ENCODE results near the gene MYH7. TPM values are rescaled to one million over a fixed set of nuclear protein-coding genes. Genes with fewer than 3 reads are reported as not detected.

Gene MYH7
- total and polyA plus RNA-seq, 4 donors = 0.02 to 0.42 (median 0.04) TPM

DNA sequence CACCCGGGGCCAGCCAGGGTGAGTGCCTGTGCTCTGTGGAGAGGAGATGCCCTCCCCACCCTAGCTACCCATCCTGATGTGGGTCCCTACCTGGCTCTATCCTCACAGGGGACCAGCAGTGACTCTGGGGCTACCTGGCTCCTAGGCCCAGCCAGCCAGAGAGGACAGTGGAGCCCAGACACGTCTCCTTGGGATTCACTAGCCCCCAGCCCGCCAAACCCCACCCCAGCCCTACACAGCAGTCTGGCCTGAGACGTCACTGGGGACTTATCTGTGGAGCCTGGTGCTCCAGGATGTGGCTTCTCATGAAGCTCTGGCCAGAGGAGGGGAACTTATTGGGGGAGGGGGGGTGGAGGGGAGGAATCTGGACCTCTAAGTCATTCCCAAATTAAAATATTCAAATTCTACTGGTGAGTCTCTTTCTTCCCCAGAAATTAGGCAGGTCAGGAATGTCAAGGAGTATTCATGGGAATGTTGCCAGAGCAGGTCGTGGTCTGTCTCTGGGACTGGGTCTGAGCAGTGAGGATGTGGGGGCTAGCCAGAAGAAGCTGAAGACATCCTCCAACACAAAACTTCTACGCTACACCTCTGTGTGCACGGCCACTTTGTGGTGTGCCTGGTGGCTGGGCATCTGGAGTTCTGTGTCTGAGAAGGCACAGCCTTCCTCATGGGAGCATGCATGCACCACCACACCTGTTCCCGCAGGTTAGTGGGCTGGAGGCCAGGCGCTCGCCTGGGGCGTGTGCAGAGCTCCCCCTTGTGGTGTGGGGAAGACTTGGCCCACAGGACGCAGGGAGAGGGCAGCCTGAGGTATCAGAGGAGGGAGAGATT is 55.9 kb downstream of the MYH7 start:
- WGBS = 35% methylated on average over 12 of the region's 12 CpGs
- DNase-seq (ENCODE audit: low spot score) = peak; percentile 75

DNA sequence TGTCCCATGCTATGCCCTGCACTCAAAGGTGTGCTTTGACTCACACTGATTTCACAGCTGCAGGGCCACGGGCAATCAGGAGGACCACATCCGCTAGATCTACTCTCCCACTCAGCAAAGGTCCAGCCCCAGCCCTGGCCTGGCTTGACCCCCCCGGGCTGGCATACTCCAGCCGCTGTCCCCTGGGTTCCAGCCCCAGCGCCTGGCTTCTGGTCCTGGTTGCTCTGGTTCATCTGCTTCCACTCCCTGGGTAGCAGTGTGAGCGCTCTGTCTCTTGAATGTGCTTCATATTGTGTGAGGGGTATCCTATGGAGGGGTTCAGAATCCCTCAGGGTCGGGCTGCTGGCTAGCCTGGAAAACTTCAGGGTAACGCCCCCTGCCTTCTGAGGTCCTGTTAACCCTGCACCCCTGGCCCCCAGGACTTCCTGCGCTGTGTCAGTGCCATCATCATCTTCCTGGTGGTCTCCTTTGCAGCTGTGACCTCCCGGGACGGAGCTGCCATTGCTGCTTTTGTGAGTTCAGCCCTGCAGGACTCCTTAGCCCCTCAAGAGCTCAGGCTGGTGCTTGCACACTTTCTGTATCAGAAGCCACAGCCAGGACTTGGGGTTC is 56.7 kb downstream of the MYH7 start:
- no peak for DNase-seq (ENCODE audit: low spot score)
- no peak for TF ChIP-seq RAD21 (IDR thresholded peaks at IDR 0.05)
- TF ChIP-seq FOXA1 (IDR thresholded peaks at IDR 0.05) = no peak
- no peak for TF ChIP-seq GABPA (IDR thresholded peaks at IDR 0.05 in 1 of 2, conservative IDR thresholded peaks at IDR 0.05 in 1 of 2)
- TF ChIP-seq, protein P1, sequence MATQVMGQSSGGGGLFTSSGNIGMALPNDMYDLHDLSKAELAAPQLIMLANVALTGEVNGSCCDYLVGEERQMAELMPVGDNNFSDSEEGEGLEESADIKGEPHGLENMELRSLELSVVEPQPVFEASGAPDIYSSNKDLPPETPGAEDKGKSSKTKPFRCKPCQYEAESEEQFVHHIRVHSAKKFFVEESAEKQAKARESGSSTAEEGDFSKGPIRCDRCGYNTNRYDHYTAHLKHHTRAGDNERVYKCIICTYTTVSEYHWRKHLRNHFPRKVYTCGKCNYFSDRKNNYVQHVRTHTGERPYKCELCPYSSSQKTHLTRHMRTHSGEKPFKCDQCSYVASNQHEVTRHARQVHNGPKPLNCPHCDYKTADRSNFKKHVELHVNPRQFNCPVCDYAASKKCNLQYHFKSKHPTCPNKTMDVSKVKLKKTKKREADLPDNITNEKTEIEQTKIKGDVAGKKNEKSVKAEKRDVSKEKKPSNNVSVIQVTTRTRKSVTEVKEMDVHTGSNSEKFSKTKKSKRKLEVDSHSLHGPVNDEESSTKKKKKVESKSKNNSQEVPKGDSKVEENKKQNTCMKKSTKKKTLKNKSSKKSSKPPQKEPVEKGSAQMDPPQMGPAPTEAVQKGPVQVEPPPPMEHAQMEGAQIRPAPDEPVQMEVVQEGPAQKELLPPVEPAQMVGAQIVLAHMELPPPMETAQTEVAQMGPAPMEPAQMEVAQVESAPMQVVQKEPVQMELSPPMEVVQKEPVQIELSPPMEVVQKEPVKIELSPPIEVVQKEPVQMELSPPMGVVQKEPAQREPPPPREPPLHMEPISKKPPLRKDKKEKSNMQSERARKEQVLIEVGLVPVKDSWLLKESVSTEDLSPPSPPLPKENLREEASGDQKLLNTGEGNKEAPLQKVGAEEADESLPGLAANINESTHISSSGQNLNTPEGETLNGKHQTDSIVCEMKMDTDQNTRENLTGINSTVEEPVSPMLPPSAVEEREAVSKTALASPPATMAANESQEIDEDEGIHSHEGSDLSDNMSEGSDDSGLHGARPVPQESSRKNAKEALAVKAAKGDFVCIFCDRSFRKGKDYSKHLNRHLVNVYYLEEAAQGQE (IDR thresholded peaks at IDR 0.05) = no peak
- TF ChIP-seq, protein P2, sequence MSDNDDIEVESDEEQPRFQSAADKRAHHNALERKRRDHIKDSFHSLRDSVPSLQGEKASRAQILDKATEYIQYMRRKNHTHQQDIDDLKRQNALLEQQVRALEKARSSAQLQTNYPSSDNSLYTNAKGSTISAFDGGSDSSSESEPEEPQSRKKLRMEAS (IDR thresholded peaks at IDR 0.05) = no peak
- TF ChIP-seq HNF4A (conservative IDR thresholded peaks at IDR 0.05) = no peak
- TF ChIP-seq, protein P3, sequence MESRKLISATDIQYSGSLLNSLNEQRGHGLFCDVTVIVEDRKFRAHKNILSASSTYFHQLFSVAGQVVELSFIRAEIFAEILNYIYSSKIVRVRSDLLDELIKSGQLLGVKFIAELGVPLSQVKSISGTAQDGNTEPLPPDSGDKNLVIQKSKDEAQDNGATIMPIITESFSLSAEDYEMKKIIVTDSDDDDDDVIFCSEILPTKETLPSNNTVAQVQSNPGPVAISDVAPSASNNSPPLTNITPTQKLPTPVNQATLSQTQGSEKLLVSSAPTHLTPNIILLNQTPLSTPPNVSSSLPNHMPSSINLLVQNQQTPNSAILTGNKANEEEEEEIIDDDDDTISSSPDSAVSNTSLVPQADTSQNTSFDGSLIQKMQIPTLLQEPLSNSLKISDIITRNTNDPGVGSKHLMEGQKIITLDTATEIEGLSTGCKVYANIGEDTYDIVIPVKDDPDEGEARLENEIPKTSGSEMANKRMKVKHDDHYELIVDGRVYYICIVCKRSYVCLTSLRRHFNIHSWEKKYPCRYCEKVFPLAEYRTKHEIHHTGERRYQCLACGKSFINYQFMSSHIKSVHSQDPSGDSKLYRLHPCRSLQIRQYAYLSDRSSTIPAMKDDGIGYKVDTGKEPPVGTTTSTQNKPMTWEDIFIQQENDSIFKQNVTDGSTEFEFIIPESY (IDR thresholded peaks at IDR 0.05) = no peak
- TF ChIP-seq NR2F2 (IDR thresholded peaks at IDR 0.05) = no peak
- no peak for TF ChIP-seq TAF1 (conservative IDR thresholded peaks at IDR 0.05)
- no peak for TF ChIP-seq EGR1 (IDR thresholded peaks at IDR 0.05; ENCODE audit: low read depth in 2 of 2)
- no peak for TF ChIP-seq JUND (IDR thresholded peaks at IDR 0.05)
- TF ChIP-seq HNF4G (IDR thresholded peaks at IDR 0.05) = no peak
- TF ChIP-seq YY1 (IDR thresholded peaks at IDR 0.05) = no peak
- TF ChIP-seq, protein P4, sequence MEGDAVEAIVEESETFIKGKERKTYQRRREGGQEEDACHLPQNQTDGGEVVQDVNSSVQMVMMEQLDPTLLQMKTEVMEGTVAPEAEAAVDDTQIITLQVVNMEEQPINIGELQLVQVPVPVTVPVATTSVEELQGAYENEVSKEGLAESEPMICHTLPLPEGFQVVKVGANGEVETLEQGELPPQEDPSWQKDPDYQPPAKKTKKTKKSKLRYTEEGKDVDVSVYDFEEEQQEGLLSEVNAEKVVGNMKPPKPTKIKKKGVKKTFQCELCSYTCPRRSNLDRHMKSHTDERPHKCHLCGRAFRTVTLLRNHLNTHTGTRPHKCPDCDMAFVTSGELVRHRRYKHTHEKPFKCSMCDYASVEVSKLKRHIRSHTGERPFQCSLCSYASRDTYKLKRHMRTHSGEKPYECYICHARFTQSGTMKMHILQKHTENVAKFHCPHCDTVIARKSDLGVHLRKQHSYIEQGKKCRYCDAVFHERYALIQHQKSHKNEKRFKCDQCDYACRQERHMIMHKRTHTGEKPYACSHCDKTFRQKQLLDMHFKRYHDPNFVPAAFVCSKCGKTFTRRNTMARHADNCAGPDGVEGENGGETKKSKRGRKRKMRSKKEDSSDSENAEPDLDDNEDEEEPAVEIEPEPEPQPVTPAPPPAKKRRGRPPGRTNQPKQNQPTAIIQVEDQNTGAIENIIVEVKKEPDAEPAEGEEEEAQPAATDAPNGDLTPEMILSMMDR (IDR thresholded peaks at IDR 0.05; ENCODE audit: low read depth, low read length, missing input control) = no peak
- TF ChIP-seq RXRA (IDR thresholded peaks at IDR 0.05) = no peak
- Histone ChIP-seq H3K36me3 (ENCODE audit: control insufficient read depth in 4 of 4, insufficient read depth in 3 of 4, low read depth in 1 of 4, low read length in 3 of 4) (no peaks in the 10 kb centered on the region), H3K4me1 (ENCODE audit: control insufficient read depth in 4 of 4, insufficient read depth in 4 of 4, low read length in 3 of 4) (no peaks in the 10 kb centered on the region), H3K4me3 (ENCODE audit: low read depth in 1 of 3, low read length in 3 of 3) (no peak overlapping the region), H3K27me3 (ENCODE audit: control insufficient read depth in 4 of 4, insufficient read depth in 4 of 4, low read length in 3 of 4) (no peaks in the 10 kb centered on the region), H3K27ac (ENCODE audit: low read depth in 1 of 2, low read length in 2 of 2) (no peak overlapping the region), H3K9me3 (ENCODE audit: control insufficient read depth in 4 of 4, low read length in 3 of 4) (no peaks in the 10 kb centered on the region), H3K9ac (ENCODE audit: low read depth in 1 of 2, low read length in 2 of 2) (no peak overlapping the region)
- 77% methylated on average over 11 of the region's 11 CpGs for WGBS

More for the DNA sequence above, 55.9 kb downstream of the MYH7 start:
- no peaks in the 10 kb centered on the region for H3K27me3 ChIP-seq (ENCODE audit: control insufficient read depth in 4 of 4, insufficient read depth in 4 of 4, low read length in 3 of 4)
- TF ChIP-seq, protein P4 (IDR thresholded peaks at IDR 0.05; ENCODE audit: low read depth, low read length, missing input control) = peak; percentile 93
- TF ChIP-seq TAF1 (conservative IDR thresholded peaks at IDR 0.05) (no peak), RAD21 (IDR thresholded peaks at IDR 0.05) (peak; percentile 93 to 99)
- H3K4me1 ChIP-seq (ENCODE audit: control insufficient read depth in 4 of 4, insufficient read depth in 4 of 4, low read length in 3 of 4) = no peaks in the 10 kb centered on the region
- H3K9me3 ChIP-seq (ENCODE audit: control insufficient read depth in 4 of 4, low read length in 3 of 4) = no peaks in the 10 kb centered on the region
- no peak overlapping the region for H3K9ac ChIP-seq (ENCODE audit: low read depth in 1 of 2, low read length in 2 of 2)
- no peaks in the 10 kb centered on the region for H3K36me3 ChIP-seq (ENCODE audit: control insufficient read depth in 4 of 4, insufficient read depth in 3 of 4, low read depth in 1 of 4, low read length in 3 of 4)
- no peak overlapping the region for H3K4me3 ChIP-seq (ENCODE audit: low read depth in 1 of 3, low read length in 3 of 3)
- no peak overlapping the region for H3K27ac ChIP-seq (ENCODE audit: low read depth in 1 of 2, low read length in 2 of 2)
